Keratinocyte (primary cell): Measurements from ENCODE around the gene TWIST2. TPM values are rescaled to one million over a fixed set of nuclear protein-coding genes. Genes with fewer than 3 reads are reported as not detected.

ENCODE experiments used
- DNase-seq: peaks from one replicate; pipeline ENCODE4 v3.0.0-alpha.2; 2011; ENCODE audit warnings: low read depth, missing footprints, low spot score
- FAIRE-seq: peaks from 2 replicates; lab custom pipeline; 2011; peaks lifted over from hg19 to GRCh38; lab: Jason Lieb, UNC
- H2AFZ ChIP-seq: 2 replicates; pipeline ENCODE4 v1.6.0; 2012; ENCODE audit warnings: low read length, control low read depth, inconsistent platforms; ENCODE audit not compliant: control insufficient read depth
- H3K27ac ChIP-seq: 2 replicates; pipeline ENCODE4 v1.5.1; 2011; ENCODE audit warnings: low read length; ENCODE audit not compliant: control insufficient read depth, insufficient read depth
- H3K27me3 ChIP-seq: 3 replicates; pipeline ENCODE4 v1.6.0; 2011; ENCODE audit warnings: low read length; ENCODE audit not compliant: control insufficient read depth, insufficient read depth; ENCODE audit errors: extremely low read depth
- H3K36me3 ChIP-seq, 2 experiments: 2 replicates in 1 of 2; 3 replicates in 1 of 2; pipeline ENCODE4 v1.5.1; 2011; ENCODE audit warnings: low read length in 2 of 2, mild to moderate bottlenecking in 1 of 2; ENCODE audit not compliant: control insufficient read depth in 2 of 2, insufficient read depth in 2 of 2; ENCODE audit errors: extremely low read depth in 1 of 2
- H3K4me1 ChIP-seq: 3 replicates; pipeline ENCODE4 v1.5.1; 2011; ENCODE audit warnings: low read length; ENCODE audit not compliant: control insufficient read depth, insufficient read depth; ENCODE audit errors: extremely low read depth
- H3K4me2 ChIP-seq: 3 replicates; pipeline ENCODE4 v1.6.0; 2011; ENCODE audit warnings: low read depth, low read length; ENCODE audit not compliant: control insufficient read depth, insufficient read depth; ENCODE audit errors: extremely low read depth
- H3K4me3 ChIP-seq, 3 experiments: fragments of 200-600 bp in 1 of 3; sonication (generic) in 1 of 3; 2 replicates in 2 of 3; 3 replicates in 1 of 3; pipeline ENCODE4 v1.5.1; 2011 to 2016; ENCODE audit warnings: low read length in 3 of 3, mild to moderate bottlenecking in 3 of 3, control low read depth in 2 of 3, inconsistent platforms in 1 of 3, low read depth in 1 of 3, mixed read lengths in 1 of 3, mixed run types in 1 of 3, moderate library complexity in 1 of 3; ENCODE audit not compliant: control insufficient read depth in 2 of 3, insufficient read depth in 2 of 3; ENCODE audit errors: extremely low read depth in 1 of 3
- H3K79me2 ChIP-seq: 2 replicates; pipeline ENCODE4 v1.6.0; 2012; ENCODE audit warnings: low read length; ENCODE audit not compliant: control insufficient read depth, insufficient read depth
- H3K9ac ChIP-seq: 3 replicates; pipeline ENCODE4 v1.6.0; 2011; ENCODE audit warnings: low read length; ENCODE audit not compliant: control insufficient read depth, insufficient read depth; ENCODE audit errors: extremely low read depth
- H3K9me1 ChIP-seq: 3 replicates; pipeline ENCODE4 v1.6.0; 2011; ENCODE audit warnings: low read length; ENCODE audit not compliant: control insufficient read depth, insufficient read depth; ENCODE audit errors: extremely low read depth
- H3K9me3 ChIP-seq: 2 replicates; pipeline ENCODE4 v1.5.1; 2012; ENCODE audit warnings: low read depth, low read length; ENCODE audit not compliant: control insufficient read depth
- H4K20me1 ChIP-seq: 3 replicates; pipeline ENCODE4 v1.6.0; 2011; ENCODE audit warnings: low read length; ENCODE audit not compliant: control insufficient read depth, insufficient read depth; ENCODE audit errors: extremely low read depth
- EZH2 ChIP-seq: IDR thresholded peaks from one replicate; pipeline ENCODE4 v1.6.1; 2012; ENCODE audit warnings: inconsistent platforms, mild to moderate bottlenecking, low read length, moderate library complexity
- dilution Hi-C: fragments of 300-500 bp; cut with MboI; formaldehyde crosslinking; loops from one replicate; pipeline ENCODE4 v1.7.0; 2020; ENCODE audit warnings: low sequenced_read_pairs; ENCODE audit not compliant: extremely low pct_ligation_motif_present
- polyA plus RNA-seq, 5 experiments: library from polyadenylated mRNA; depleted of rRNA in 3 of 5; stranded (reverse) in 3 of 5; stranded (forward) in 1 of 5; unstranded in 1 of 5; fragments of >200 nt; gene quantifications; 1 replicate in 1 of 5; 2 replicates in 3 of 5; 3 replicates in 1 of 5; pipeline versions ENCODE4 v1.2.1 to v1.2.3, GENCODE V29; 2011 to 2012; ENCODE audit warnings: missing spikeins in 2 of 5, low read depth in 1 of 5, low replicate concordance in 1 of 5
- TF ChIP-seq, protein P1 (sequence below), 3 experiments: IDR thresholded peaks in 1 of 3; conservative IDR thresholded peaks in 1 of 3; optimal IDR thresholded peaks in 1 of 3; 2 replicates in 2 of 3; 3 replicates in 1 of 3; pipeline versions ENCODE3 to v1.5.1; 2011; ENCODE audit warnings: low read length in 3 of 3, mild to moderate bottlenecking in 3 of 3, moderate library complexity in 2 of 3, control low read depth in 1 of 3, inconsistent platforms in 1 of 3; ENCODE audit not compliant: insufficient read depth in 2 of 3; ENCODE audit errors: extremely low read depth in 1 of 3

Gene TWIST2
- polyA plus RNA-seq, 1 donor (not counting 4 experiments of a cell fraction or from before 2014, with no cell fraction given), result 5.5 TPM

DNA sequence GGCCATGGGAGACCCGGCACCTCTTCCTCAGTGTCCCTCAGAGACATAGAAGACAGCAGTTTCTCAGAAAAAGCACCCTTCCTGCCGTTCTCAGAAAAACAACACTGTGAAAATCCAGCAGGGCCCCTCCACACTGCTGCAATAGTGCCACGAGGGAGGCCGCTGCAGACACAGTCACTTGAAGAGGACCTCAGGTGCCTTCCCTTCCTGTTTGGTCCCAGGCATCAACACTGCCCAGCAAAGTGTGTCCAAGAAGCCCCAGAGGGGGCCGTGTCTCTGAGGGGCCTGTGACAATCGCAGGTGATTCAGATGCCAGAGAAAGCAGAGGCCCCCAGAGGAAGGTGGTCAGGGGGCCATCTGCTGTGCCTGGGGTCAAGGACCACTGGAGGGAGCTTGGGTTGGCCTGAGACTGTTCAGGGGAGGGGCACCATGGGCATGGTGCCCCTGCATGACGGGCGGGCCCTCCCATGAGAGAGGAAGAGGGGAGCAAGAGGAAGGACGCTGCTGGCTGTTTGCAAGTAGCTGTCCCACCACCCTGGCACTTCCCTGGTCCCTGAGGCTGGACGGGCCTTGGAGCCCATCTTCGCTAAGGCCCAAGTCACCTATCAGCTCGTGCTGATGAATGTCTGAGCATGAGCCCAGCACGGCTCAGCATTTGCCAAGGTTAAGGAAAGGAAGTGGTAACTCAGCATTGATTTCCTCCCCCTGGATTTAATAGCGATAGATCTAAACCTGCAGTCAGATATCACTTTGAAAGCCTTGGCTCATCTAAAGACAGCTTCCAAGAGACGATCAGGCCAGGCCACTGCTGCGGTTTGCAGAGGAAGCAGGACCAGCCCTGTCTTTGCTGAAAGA lies 9.1 kb downstream of the TWIST2 start:
- no peaks in the 10 kb centered on the region for H3K36me3 ChIP-seq
- H3K27me3 ChIP-seq, result peaks cover 20% of the 10 kb centered on the region
- no peak overlapping the region for H3K4me2 ChIP-seq
- H3K9me3 ChIP-seq, result no peaks in the 10 kb centered on the region
- no peak overlapping the region for H3K9ac ChIP-seq
- no peaks in the 10 kb centered on the region for H4K20me1 ChIP-seq
- dilution Hi-C loops, result no loop called here
- H3K27ac ChIP-seq, result no peak overlapping the region
- peaks cover 2% of the 10 kb centered on the region for H3K9me1 ChIP-seq
- no peak overlapping the region for H3K4me3 ChIP-seq
- peaks cover 2% of the 10 kb centered on the region for H3K79me2 ChIP-seq
- H3K4me1 ChIP-seq, result no peaks in the 10 kb centered on the region
- DNase-seq (no peak), FAIRE-seq (no peak)
- TF ChIP-seq, protein P1, sequence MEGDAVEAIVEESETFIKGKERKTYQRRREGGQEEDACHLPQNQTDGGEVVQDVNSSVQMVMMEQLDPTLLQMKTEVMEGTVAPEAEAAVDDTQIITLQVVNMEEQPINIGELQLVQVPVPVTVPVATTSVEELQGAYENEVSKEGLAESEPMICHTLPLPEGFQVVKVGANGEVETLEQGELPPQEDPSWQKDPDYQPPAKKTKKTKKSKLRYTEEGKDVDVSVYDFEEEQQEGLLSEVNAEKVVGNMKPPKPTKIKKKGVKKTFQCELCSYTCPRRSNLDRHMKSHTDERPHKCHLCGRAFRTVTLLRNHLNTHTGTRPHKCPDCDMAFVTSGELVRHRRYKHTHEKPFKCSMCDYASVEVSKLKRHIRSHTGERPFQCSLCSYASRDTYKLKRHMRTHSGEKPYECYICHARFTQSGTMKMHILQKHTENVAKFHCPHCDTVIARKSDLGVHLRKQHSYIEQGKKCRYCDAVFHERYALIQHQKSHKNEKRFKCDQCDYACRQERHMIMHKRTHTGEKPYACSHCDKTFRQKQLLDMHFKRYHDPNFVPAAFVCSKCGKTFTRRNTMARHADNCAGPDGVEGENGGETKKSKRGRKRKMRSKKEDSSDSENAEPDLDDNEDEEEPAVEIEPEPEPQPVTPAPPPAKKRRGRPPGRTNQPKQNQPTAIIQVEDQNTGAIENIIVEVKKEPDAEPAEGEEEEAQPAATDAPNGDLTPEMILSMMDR (optimal IDR thresholded peaks at IDR 0.05 in 1 of 3, IDR thresholded peaks at IDR 0.05 in 1 of 3, conservative IDR thresholded peaks at IDR 0.05 in 1 of 3; ENCODE audit: extremely low read depth in 1 of 3, insufficient read depth in 2 of 3, low read length in 3 of 3), result no peak
- no peak for TF ChIP-seq EZH2
- no peak overlapping the region for H2AFZ ChIP-seq

DNA sequence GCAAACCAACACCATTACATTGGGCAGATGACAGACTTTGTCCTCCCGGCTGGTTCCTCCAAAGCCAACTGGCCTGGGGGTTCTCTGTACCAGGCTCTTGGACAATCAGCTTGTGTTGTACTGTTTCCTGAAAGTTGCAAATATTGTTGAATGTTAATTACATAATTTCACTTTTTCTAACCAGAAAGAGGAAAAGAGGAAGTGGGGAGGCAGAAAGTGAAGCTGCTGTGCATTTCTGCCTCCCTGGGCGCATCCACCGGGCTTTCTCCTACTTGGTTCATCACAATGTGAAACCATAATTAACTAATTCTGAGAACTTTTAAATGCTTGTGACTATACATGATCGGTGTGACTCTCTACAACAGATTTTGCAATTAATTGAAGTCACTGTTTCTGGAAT lies 10.1 kb downstream of the TWIST2 start:
- FAIRE-seq (no peak), DNase-seq (no peak)
- no peaks in the 10 kb centered on the region for H3K4me1 ChIP-seq
- dilution Hi-C loops, result no loop called here
- no peaks in the 10 kb centered on the region for H3K36me3 ChIP-seq
- TF ChIP-seq, protein P1 (optimal IDR thresholded peaks at IDR 0.05 in 1 of 3, IDR thresholded peaks at IDR 0.05 in 1 of 3, conservative IDR thresholded peaks at IDR 0.05 in 1 of 3; ENCODE audit: extremely low read depth in 1 of 3, insufficient read depth in 2 of 3, low read length in 3 of 3), result no peak
- no peak for TF ChIP-seq EZH2
- no peak overlapping the region for H3K27ac ChIP-seq
- H3K27me3 ChIP-seq, result peaks cover 20% of the 10 kb centered on the region
- H3K79me2 ChIP-seq, result no peaks in the 10 kb centered on the region
- H3K9me1 ChIP-seq, result peaks cover 2% of the 10 kb centered on the region
- H3K9me3 ChIP-seq, result no peaks in the 10 kb centered on the region
- no peak overlapping the region for H3K9ac ChIP-seq
- no peak overlapping the region for H3K4me2 ChIP-seq
- H4K20me1 ChIP-seq, result no peaks in the 10 kb centered on the region
- no peak overlapping the region for H3K4me3 ChIP-seq
- no peak overlapping the region for H2AFZ ChIP-seq
